HG02973 (cell line): ENCODE measurements around the gene HBG2.
"Not testable (repeated sequence)": the region's sequence is repeated elsewhere in the genome, so short reads cannot be mapped to it uniquely, and the experiment has no call there.

Experiments
- ATAC-seq: cut with Tn5 transposase; IDR thresholded peaks from one replicate; pipeline ENCODE4 v1.9.1; 2021; ENCODE audit warnings: moderate library complexity; ENCODE audit not compliant: unreplicated experiment

HBG2 gene

DNA sequence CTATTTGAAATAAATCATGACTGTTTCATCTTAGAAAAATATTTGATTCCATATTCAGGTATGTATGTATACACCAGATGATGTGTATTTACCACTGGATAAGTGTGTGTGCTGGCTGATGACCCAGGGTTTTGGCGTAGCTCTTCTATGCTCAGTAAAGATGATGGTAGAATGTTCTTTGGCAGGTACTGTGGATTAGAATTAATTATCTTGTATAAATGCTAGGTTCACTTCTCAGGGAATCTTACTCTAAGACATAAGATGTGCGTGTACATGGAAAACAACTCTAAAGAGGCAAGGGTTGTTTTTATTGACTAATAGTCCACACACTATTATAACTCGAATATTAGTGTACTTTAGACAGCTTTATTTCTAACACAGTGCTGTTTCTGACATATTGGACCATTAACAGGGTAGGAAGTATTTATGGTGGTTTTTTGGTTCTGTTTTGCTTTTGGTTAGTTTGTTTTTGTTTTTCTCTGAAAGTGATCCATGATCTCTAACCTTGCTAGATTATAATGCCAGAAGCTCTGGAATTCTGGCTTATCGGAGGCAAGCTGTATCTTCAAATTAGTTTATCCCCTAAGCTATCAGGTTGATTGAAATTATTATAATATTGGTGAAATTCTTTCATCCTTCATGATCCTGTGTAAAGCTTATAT, 3.9 kb downstream of the HBG2 start:
- ATAC-seq, result no peak

DNA sequence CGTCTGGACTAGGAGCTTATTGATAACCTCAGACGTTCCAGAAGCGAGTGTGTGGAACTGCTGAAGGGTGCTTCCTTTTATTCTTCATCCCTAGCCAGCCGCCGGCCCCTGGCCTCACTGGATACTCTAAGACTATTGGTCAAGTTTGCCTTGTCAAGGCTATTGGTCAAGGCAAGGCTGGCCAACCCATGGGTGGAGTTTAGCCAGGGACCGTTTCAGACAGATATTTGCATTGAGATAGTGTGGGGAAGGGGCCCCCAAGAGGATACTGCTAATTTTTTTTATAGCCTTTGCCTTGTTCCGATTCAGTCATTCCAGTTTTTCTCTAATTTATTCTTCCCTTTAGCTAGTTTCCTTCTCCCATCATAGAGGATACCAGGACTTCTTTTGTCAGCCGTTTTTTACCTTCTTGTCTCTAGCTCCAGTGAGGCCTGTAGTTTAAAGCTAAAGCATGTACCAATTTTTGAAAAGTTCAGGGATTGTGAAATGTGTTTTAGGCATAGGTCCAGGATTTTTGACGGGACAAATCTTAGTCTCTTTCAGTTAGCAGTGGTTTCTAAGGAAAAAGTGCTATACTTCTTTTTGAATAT, 4.7 kb downstream of the HBG2 start, which contains the start of gene HBG1:
HBG1 (minus strand) TSS at position 51 of the 590 bp plus-strand sequence. CDS start 53 bp downstream, outside the sequence.
- not testable (repeated sequence) for ATAC-seq

DNA sequence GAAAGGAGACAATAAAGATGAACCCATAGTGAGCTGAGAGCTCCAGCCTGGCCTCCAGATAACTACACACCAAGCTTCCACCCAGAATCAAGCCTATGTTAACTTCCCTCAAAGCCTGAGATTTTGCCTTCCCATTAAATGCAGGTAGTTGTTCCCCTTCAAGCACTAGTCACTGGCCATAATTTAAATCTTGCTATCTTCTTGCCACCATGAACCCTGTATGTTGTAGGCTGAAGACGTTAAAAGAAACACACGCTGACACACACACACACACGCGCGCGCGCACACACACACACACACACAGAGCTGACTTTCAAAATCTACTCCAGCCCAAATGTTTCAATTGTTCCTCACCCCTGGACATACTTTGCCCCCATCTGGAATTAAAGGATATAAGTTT, 6.1 kb downstream of the HBG2 start:
- ATAC-seq, result not testable (repeated sequence)

DNA sequence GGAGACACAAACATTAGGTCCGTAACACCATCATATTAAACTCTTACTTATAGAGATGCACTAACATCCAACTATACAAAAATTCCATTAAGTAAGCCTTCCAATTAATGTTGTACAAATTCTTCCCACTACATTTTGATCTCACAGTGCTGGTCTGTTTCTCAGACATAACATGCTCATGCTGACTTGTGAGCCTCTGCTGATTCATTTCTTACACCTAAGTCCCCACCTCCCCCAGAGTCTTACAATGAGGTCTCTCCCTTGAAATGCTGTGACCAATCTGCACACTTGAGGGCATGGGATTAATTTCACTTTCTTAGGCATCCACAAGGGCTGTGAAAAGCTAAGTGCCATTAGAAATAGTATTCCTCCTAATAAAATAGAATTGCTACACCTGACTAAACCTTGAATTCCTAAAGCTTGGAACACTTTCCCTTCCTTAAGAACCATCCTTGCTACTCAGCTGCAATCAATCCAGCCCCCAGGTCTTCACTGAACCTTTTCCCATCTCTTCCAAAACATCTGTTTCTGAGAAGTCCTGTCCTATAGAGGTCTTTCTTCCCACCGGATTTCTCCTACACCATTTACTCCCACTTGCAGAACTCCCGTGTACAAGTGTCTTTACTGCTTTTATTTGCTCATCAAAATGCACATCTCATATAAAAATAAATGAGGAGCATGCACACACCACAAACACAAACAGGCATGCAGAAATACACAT, 6.9 kb downstream of the HBG2 start:
- ATAC-seq, result no peak

DNA sequence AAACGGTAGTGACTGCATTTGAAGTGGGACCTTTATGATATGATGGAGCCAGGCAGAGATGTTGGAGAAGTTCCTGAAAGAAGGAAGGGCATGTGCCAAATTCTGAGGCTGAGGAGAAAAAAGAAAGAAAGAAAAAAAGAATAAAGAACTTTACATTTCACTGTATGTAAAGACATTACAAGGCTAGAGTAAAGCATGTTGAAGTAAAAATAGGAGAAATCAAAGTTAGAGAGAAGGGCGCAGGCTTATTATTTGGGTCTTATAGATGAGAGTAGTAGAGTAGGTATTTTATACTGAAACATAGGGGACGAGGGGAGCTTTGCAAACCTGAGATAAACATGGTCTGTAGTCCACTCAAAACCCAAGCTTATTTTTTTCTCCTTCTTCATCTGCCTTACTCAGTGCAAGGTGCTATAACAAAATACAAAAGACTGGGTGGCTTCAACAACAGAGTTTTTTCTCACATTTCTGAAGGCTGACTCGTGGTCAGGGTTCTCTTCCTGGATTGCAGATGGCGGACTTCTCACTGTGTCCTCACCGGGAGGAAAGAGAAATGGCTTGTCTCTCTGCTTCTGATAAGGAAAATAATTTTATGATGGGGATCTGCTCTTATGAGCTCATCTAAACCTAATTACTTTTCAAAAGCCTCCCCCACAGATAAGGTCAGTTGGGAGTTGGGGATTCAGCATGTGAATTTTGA, 7.7 kb downstream of the HBG2 start:
- ATAC-seq, result no peak

DNA sequence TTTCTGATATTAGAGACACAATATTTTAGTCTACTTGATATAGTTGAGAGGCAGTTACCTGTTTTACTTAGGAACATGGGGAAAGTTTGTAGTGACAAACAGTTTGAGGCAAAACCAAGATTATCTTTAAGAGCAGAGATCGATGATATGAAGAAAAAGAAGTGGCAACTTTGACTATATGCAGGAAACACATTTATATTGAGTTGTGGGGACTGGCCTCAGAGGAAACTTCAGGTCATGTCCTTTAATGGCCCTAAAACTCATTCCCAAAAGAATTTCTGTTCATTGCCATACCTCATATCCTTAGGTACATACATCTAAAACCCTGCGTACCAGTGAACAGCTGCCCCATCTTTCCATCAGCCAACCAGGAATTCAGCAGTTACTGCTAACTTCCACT, 9.4 kb downstream of the HBG2 start:
- no peak for ATAC-seq

DNA sequence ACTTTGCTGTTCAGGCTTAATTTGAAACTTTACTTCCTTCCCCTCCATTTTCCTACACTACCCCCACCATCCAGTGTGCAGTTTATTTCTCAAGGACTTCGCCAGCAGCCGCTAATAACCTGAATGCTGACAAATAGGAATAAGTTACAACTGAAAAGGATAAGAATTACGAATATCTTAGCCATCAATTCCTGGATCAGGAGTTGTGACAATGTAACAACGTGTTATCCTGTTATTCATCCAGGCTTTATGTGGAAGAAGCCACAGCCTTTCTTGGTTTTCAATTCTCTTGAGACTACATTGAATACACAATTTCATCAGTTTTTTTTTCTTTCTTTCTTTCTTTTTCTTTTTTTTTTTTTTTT, 10.8 kb downstream of the HBG2 start:
- ATAC-seq, result no peak

DNA sequence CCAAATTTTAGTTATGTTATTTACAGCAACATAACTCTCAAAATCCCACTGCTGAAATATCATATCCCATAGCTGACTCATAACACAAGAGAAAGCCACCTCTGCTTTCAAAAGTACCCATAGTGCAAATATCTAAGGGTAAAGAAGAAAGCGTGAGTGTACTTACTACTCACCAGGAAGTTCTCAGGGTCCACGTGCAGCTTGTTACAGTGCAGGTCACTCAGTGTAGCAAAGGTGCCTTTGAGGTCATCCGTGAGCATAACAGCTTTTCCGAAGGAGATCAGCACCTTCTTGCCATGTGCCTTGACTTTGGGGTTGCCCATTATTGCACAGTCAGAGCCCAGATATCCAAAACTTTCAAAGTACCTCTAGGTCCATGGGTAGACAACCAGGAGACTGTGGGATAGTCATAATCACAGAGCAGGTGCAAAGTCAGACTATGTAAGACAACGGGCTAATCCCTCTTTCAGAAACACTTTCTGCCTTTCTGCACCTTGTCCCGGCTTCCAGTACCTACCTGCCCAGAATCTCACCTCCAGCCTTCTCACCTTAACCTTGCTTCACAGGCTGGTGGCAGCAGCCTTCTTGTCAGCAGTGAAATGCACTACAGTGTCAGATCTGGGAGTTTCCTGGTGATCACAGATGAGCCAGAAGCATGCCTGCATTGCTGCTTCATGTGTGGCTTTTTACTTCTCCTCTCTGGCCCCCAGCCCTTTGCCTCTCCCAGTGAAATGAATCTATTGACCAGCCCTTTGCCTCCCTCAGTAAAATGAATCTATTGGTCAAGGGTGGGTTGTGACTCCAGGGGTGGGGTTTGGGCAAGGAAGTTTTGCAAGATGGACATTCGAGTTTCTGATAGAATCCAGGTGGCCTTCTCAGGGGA, 11.4 kb downstream of the HBG2 start:
- peak; percentile 73 for ATAC-seq

DNA sequence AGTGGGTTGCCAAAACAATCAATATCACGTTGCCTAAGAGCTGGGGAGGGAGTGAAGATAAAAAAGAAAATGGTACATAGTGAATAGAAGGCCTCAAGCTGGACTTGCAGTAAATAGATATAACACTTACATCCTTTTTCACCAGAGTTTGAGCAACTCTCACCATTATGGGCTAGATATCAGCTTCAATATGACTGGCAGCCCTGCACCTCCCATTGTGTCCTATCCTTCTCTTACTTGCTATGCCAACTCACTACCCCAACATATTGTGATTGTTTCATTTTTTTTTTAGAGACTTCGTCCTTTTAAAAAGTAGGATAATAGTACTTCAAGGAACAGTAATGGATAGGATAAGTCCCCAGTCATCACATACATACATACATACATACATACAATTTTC, 12.4 kb downstream of the HBG2 start:
- ATAC-seq, result no peak

DNA sequence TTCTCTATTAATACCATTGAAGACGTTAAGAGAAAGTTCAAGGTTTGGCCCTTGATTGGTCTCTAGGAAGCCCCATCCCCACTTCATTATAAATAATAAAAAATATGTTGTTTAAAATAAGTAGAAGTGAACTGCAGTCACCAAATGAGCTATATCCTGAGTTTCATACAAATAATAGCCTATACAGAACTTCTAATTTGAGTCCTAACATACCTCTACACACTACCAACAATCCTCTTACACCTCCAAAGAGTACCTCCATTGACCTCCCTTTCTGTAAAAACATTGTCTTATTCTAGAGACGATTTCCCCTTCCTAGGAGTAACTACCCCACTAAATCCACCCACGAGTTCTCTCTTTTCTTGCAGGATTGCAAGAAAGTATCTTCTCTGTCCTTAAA, 13.1 kb downstream of the HBG2 start:
- ATAC-seq, result no peak

DNA sequence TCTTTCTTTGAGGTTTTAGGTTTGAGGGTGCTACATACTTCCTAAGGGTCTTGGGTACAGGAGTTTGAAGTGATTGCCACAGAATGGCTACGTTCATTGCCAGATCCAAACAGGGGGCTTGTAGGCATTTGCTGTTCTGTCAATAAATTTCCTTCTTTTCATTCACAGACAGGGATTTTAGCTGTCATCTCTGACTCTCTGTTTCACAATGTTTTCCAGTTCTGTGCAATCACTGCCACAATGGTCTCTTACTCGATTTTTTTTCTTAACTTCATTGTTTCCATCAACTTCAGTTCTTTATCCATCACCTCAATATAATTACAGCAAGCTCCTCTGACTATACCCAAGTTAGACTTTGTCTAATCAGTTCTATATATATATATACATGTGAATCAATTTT, 14.1 kb downstream of the HBG2 start:
- no peak for ATAC-seq

DNA sequence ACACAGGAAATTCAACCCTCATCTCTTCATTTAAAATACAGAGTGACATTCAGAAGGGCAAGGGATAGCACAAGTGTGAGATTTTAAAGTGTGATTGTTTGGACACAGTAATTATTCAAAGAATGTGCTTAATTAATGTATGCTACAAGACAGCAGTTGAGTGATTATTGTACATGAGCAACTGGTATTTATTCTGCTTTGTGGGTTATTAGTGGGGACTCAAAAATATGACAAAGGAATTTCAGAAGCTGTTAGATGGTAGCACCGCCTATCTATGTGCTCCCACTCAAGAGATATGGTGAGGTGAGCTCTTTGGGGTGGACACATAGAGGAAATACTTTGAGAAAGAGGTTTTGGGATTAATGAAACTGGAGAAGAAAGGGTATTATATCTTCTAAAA, 14.5 kb downstream of the HBG2 start:
- ATAC-seq, result no peak

DNA sequence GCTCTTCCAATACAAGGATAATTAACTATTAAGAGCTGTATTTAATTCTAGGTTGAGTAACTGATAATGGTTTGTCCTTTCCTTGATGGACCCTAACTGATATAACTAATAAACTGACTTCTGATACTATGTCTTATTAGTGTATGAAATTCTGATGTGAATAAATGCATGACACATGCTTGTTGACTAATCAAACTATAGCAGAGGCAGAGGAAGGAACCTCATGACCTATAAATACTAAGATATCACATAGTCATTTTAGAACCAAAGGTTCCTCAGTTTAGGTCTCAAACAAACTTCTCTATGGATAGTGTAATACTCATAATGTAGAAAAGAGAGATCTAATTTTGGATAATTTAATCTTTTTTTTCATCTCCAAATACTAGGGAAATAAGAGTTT, 15.5 kb downstream of the HBG2 start:
- ATAC-seq, result no peak

DNA sequence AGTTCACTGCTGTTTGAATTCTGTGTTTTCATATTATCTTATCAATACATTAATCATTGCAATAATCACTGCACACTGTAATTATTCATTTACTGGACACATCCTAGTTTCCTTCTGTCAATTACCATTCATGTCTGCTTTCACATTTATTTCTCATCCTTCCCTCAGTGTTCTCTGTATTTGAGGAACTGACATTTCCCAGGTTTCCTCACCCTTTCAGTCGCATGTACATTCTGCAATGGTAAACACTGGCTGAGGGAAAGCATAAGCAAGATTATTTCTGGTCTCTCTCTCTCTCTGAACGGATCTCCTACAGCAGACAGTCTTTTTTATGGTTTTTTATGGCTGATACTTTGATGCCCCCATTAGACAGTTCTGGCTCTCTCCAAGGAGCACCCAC, 16.1 kb downstream of the HBG2 start:
- no peak for ATAC-seq

DNA sequence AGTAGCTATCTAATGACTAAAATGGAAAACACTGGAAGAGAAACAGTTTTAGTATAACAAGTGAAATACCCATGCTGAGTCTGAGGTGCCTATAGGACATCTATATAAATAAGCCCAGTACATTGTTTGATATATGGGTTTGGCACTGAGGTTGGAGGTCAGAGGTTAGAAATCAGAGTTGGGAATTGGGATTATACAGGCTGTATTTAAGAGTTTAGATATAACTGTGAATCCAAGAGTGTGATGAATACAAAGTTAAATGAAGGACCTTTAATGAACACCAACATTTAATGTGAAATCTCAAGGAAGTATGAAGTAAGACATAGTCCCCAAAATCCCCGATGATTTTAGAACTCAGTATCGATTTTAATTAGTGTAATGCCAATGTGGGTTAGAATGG, 17.2 kb downstream of the HBG2 start:
- ATAC-seq, result no peak

DNA sequence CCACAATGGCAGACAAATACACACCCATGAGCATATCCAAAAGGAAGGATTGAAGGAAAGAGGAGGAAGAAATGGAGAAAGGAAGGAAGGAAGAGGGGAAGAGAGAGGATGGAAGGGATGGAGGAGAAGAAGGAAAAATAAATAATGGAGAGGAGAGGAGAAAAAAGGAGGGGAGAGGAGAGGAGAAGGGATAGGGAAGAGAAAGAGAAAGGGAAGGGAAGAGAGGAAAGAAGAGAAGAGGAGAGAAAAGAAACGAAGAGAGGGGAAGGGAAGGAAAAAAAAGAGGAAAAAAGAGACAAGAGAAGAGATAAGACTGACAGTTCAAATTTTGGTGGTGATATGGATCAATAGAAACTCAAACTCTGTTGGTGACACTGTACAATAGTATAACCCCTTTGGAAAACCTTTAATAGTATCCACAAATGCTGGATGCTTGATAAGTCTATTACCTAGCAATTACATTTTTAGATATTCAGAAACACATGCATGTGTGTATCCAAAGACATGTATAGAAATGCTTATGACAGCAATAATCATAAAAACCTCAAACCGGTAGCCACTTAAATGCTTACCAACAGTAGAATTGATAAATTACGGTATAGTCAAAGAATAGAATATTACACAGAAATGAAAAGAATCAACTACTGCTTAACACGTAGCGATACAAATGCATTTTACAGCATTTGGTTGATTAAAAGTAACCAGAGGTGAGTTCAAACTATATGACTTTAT, 19.1 kb downstream of the HBG2 start:
- no peak for ATAC-seq

DNA sequence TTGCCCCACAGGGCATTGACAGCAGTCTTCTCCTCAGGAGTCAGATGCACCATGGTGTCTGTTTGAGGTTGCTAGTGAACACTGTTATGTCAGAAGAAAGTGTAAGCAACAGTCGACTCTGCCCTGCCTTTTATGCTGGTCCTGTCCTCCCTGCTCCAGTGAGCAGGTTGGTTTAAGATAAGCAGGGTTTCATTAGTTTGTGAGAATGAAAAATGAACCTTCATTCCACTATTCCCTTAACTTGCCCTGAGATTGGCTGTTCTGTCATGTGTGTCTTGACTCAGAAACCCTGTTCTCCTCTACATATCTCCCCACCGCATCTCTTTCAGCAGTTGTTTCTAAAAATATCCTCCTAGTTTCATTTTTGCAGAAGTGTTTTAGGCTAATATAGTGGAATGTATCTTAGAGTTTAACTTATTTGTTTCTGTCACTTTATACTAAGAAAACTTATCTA, 20.2 kb downstream of the HBG2 start, which contains the start of gene HBD:
HBD (minus strand) TSS at position 103 of the 454 bp plus-strand sequence; CDS start at position 53, 50 bp downstream.
- peak; percentile 85 for ATAC-seq

DNA sequence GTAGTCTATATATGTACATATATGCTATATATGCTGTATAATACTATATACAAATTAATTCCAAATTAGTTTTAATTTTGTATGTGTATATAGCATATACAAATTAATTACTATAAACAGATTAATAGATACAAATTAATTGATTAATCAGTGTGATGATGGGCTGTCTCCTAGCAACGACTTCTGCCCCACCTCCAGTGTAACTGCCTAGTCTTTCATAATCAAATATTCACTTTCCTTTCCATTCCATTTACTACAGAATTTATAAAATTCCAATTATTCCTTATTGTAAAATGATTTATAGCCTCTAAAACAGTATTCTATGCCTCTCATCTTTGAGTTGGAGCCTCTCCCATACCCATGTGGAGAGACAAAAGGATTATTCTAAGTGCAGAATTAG, 21.3 kb downstream of the HBG2 start:
- ATAC-seq, result no peak

DNA sequence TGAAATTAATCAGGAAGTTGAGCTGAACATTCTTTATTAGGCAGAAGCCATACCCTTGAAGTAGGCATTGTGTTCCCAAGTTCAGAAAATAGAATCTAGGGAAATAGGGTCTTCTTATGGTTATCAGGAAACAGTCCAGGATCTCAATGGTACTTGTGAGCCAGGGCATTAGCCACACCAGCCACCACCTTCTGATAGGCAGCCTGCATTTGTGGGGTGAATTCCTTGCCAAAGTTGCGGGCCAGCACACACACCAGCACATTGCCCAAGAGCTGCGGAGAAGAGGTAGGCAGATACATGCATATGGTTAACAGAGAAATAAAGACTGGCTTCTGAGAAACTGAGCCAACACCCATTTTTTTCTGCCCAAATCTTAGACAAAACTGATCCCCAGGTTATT, 21.8 kb downstream of the HBG2 start:
- no peak for ATAC-seq

DNA sequence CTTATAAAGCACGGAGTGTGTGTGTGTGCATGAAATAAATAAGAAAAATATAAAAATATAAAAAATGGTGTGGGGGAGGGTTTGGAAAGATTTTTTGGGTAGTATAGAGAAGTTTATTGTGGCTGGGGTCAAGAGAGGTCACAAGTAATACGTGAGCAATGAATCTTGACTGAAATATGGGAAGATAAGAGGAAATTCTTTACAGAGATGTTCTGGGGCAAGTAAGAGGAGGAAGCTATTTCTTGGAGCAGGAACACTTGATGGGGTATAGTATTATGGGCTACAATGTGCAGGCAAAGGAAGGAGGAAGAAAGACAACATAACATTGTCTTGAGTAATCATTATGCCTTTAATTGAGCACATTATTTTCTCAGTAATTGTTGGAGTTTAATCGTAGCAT, 22.4 kb downstream of the HBG2 start:
- ATAC-seq, result no peak
